AG08395 (cell line): ENCODE measurements around the gene KCTD13.
"Not testable (repeated sequence)": the region's sequence is repeated elsewhere in the genome, so short reads cannot be mapped to it uniquely, and the experiment has no call there.

Experiments used
- DNase-seq: peaks from one replicate; pipeline ENCODE4 v3.0.0; 2012; ENCODE audit warnings: mixed read lengths, low spot score

KCTD13 gene, protein sequence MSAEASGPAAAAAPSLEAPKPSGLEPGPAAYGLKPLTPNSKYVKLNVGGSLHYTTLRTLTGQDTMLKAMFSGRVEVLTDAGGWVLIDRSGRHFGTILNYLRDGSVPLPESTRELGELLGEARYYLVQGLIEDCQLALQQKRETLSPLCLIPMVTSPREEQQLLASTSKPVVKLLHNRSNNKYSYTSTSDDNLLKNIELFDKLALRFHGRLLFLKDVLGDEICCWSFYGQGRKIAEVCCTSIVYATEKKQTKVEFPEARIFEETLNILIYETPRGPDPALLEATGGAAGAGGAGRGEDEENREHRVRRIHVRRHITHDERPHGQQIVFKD

DNA sequence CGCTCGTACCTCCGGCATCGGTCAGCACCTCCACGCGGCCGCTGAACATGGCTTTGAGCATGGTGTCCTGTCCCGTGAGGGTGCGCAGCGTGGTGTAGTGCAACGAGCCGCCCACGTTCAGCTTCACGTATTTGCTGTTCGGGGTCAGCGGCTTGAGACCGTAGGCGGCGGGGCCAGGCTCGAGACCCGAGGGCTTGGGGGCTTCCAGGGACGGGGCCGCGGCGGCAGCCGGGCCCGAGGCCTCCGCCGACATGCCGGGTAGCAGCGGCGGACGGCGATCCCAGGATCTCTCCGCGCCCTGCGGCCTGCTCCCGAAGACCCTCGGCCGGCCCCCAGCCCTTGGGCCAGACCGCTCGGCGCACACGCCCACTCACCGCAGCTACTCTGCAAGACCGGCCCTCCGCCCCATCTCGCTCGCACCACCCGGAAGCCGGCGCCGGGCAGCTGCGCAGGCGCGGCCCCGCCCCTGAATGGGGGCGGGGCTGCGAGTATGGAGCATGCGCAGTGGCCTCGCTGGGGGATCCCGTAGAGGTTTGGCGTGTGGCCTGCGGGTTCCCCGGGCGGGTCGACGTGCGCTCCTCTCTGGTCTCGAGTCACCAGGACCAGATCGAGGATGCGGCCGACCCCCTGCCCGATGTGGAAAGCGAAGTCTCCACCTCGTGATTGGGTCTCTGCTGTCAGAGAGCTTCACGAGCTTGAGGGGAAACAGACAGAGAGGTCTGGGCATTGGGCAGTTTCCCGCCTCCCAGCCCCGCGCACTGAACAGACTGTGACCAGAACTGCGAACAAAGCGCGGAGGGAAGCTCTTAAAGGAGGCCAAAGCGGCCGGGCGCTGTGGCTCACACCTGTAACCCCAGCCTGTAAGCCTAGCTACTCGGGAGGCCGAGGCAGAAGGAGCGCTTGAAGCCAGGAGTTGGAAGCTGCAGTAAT lies at the start of gene KCTD13:
KCTD13 (minus strand) TSS at position 446 of the 930 bp plus-strand sequence; CDS start at position 253, 193 bp downstream.
- peak; percentile 99 for DNase-seq

DNA sequence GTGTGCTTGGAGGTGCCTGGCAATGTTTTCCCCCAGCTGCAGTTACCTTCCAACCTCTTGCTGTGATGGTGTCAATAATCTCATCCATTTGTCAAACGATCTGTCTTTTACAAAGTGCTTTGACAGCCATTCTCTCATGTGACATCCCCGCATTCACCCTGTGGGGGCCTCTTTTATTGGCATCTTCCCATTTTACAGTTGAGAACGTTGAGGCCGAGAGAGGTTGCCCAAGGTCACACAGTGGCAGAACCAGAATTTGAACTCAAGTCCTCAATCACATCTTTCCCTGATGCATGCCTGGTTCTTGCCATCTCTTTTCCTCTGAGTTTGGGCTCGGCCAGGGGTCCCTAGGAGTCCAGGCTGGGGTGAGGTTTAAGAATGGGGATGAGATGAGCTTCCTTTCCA lies 49.1 kb upstream of the KCTD13 start:
- no peak for DNase-seq

DNA sequence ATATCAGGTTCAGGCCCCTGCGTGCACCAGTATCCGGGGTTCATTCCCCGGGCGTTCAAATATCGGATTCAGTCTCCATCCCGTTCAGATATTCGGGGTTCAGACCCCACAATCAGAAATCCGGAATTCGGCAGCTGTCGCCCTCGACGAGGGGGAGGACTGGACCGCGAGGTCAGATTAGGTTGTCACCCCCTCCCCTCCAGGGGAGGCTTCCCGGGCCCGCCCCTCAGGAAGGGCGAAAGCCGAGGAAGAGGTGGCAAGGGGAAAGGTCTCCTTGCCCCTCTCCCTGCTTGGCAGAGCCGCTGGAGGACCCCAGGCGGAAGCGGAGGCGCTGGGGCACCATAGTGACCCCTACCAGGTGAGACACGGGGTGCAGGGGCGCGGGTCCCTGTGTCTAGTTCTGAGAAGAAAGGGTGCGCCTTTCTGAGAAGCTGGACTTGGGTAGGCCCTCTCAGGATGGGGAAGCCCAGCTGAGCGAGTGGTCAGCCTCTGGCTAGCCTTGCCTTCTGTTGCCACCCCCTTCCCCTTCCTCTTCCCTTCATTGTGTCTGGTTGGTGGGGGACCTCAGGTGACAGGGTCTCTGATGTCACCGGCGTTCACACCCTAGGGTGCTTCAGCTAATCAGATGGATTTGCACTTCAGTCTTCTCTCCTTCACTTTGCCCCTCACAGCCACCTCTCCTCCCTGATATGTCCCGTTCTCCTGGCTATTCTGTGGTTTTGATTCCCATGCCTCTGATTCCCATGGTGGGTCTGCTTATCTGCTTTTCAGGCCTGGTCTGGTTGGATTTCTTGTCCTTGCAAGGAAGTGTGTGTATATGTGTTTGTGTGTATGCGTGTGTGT lies 48.5 kb upstream of the KCTD13 start:
- peak; percentile 22 for DNase-seq

DNA sequence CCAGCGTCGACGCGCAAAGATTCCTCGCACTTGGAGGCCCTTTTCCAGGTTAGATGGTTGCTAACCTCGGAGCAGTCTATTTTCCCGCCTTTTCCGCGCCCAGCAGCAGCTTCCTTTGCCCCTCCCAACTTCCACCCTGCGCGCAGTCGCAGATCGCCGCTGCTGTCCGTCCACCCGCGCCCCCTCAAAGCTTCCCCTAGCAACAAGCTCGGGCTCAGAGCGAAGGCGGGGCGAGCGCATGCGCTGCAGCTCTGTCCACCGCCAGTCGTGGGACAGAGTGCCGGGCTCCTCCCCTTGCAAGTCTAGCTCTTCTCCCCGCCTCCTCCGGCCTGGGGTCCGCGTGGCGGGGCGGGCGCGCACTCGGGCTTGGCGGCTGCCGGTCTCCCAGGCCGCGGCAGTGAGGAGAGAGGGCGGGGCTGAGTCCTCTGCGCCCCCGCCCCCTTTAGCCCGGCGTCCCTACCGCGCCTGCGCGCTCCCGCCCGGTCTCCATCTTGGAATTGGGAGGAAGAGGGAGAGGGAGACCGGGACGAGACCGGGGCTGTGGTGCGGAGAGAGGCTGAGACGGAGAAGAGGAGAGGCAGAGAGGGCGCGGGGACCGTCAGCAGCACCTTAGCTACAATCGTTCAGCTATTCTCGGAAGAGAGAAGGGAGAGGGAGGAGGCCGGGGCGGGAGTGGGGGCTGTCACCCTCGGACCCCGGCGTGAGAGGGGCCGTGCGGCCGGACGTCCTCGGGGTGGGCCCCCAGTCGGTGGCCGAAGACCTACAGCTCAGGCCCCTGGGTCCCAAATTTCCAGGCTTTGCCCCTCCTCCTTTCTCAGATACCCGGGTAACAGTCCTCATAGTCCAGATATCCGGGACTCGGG lies 47.6 kb upstream of the KCTD13 start, which contains the start of gene TAOK2:
TAOK2 (plus strand) TSS at position 485 of the 863 bp plus-strand sequence. CDS start 3,905 bp downstream, outside the sequence.
- DNase-seq = peak; percentile 100

DNA sequence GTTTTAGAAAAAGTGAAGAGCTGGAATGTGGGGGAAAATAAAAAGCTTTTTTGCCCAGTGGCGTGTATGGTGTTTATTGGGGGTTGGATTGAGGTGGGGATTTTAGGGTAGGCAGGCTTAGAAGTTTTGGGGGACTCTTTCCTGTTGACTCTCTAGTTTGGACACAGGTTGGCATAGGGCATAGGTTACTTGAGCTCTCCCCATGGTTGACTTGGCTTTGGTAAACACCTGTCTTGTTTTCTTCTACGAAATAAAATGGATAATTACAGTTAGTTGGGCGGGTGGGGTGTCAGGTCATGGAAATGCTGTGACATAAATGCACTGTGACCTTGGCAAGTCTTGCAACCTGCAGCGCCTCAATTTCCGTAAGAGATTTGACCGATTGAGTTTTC lies 47.0 kb upstream of the KCTD13 start:
- DNase-seq = no peak

DNA sequence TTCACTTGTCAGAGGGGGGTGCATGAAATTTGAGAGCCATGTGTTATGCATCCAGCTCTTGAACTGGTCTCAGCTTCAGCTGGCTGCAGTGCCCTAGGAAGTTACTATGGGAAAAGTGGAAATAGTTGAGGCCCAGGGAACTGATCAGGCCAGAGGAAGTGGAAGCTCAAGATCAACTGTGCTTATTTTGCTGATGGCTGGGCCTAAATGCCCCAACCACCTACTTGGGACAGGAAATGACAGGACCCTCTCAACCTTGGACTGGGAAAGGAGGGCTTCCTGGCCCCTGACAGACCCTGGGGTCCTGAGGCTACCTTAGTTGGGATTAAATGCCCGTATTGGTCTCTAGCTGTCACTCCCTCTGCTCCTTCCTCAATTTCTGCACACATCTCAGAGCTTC lies 46.5 kb upstream of the KCTD13 start:
- DNase-seq = no peak

DNA sequence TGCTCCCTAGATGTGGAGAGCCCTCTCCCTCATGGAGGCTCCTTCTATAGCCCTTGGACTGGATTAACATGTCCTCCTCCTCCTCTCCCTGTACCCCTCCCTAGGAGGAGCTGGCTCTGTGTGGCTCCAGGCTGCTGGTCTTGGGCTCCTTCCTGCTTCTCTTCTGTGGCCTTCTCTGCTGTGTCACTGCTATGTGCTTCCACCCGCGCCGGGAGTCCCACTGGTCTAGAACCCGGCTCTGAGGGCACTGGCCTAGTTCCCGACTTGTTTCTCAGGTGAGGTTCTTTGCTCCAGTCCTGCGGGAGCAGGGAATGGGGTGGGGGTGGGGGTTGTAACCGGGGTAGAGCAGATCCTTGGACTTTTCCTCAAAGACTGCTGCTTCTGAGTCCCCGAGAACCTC lies 45.3 kb upstream of the KCTD13 start:
- no peak for DNase-seq

DNA sequence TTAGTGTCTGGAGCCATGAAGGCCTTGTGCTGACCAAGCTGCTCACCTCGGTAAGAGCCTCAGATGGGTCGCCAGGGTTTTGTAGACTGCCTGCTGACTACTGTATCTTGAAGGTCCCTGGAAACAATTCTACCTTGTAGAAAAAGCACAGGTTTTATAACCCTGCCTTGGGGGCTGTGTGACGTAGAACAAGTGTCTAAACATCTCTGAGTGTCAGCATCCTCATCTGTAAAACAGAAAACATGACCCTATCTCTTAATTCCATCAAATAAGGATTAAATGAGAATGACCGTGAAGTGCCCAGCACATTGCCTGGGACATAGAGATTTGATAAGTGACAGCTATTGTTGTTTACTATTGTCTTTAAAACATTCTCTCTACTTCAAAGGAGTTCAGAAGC lies 42.2 kb upstream of the KCTD13 start:
- DNase-seq = no peak

DNA sequence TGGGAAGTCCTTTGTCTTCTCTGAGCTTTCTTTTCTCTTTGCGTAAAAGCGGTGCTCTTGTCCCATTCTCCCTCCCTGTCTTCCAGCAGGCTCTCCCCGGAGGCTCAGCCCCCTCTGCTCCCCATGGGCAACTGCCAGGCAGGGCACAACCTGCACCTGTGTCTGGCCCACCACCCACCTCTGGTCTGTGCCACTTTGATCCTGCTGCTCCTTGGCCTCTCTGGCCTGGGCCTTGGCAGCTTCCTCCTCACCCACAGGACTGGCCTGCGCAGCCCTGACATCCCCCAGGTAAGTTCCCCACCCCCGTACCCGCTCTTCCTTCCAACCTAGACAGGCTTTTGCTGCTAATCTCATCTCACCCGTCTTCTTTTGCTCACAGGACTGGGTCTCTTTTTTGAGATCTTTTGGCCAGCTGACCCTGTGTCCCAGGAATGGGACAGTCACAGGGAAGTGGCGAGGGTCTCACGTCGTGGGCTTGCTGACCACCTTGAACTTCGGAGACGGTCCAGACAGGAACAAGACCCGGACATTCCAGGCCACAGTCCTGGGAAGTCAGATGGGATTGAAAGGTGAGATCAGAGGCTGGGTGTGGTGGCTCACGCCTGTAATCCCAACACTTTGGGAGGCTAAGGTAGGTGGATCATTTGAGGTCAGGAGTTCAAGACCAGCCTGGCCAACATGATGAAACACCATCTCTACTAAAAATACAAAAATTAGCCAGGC lies 37.2 kb upstream of the KCTD13 start:
- no peak for DNase-seq

DNA sequence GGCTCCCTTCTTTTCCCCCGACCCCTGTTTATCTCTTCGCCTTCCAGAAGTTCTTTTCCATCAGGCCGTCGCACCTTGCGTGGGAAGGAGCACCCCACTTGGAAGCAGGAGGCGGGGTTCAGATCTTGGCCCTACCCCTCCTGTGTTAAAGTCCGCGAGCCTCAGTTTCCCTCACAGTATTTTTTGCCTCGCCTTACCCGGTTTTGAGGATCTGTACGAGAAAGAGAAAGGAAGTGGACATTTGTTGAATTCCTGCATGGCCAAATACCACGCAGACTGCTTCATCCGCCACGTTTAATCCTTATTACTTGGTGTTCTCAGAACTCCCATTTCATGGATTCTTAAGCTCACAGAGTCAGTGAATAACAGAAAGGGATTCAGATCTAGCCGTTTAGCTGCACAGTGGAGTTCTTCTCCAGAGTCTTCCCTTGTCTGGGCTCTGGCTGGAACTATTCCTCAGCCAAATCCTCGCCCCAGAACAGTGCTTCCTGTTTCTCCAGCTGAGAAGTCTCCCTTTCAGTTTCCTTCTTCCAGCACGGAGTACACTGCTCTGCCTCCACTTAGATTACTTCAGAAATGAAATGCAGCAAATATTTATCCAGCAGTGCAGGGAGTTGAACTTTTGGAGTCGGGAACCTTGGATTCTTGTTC lies 36.4 kb upstream of the KCTD13 start:
- DNase-seq = peak; percentile 58

DNA sequence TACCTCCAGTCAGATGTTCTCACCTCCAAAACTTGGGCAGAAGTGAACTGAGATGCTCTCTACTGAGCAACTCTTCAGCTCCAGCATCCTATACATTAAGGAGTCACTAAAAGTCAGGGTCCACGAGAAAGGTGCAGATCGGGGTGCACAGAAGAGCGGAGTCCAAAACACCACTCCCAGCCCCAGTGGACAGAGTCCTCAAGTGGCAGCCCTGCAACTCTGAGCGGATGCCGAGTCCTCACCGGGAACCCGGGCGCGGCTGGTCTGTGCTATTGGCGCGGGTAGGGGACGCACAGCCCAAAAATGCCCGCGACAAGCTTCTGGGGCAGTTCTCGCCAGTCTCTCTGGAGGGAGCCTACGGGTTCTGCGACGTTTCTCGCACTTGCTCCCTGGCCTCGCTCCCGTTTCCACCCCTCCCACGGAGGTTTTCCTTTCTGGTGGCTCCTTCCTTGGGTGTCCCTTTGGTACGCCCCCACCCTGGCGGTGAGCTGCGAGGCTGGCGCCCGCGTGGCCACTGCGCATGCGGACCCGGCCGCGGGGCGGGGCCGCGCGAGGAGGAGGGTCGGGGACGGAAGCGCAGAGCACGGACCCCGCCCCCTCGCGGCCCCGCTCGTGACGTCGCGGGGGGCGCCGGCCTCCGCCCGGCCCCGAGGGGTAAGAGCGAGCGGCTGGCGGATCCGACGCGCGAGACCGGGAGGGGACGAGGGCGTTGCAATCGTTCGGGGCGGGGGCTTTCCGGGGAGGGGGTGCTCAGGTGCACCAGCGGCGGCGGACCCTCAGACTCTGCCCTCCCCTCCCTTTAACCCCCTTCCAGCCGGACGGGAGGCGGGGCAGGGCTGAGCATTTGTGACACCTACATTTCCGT lies 35.7 kb upstream of the KCTD13 start, which contains the start of gene TMEM219:
TMEM219 (plus strand) TSS at position 601 of the 865 bp plus-strand sequence. CDS start 1,065 bp downstream, outside the sequence.
- DNase-seq = peak; percentile 99

DNA sequence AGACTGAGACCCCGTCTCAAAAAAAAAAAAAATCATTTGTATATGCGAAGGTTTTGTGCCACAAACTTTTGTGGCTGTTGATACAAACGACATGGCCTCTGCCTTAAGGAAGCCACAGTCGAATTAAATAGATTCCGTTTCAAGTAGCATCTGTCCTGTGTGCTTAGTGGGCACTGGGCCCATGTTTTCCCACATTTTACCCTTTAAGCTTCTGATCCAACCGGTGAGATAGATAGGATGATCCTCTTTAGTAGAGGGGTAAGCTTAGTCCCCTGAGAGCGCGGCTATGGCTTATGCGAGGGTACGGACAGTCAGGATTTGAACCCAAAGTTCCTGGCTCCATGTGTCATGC lies 35.1 kb upstream of the KCTD13 start:
- no peak for DNase-seq

DNA sequence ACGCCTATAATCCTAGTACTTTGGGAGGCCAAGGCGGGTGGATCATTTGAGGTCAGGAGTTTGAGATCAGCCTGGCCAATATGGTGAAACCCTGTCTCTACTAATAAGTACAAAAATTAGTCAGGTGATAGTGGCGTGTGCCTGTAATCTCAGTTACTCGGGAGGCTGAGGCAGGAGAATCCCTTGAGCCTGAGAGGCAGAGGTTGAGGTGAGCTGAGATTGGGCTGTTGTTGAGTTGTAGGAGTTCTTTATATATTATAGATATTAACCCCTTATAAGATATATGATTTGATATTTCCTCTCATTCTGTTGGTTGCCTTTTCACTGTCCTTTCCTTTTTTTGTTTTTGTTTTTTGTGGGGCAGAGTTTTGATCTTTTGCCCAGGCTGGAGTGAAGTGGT lies 33.8 kb upstream of the KCTD13 start:
- DNase-seq = not testable (repeated sequence)

DNA sequence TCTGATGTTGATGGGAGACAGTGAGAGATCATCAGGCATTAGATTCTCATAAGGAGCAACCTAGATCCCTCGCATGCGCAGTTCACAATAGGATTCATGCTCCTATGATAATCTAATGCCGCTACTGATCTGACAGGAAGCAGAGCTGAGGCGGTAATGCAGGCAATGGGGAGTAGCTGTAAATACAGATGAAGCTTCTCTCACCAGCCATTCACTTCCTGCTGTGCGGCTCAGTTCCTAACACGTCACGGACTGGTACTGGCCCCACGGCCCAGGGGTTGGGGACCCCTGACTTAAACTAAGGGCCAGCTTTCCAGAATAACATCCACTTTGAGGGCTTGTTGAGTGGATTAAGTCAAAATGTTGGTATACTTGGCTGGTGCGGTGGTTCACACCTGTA lies 33.3 kb upstream of the KCTD13 start:
- DNase-seq = no peak

DNA sequence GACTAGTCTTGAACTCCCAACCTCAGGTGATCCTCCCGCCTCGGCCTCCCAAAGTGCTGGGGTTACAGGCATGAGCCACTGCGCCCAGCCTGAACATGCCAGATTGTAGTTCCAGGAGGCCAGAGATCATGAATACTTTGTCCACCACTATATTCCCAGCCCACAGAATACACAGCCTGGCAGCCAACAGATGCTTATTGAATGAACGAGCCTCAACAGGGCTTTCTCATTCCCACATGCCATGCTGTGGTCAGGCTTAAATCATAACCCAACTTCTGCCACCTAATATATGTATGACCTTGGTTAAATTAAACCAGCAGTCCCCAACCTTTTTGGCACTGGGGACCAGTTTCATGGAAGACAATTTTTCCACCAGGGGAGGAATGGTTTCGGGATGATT lies 32.7 kb upstream of the KCTD13 start:
- no peak for DNase-seq

DNA sequence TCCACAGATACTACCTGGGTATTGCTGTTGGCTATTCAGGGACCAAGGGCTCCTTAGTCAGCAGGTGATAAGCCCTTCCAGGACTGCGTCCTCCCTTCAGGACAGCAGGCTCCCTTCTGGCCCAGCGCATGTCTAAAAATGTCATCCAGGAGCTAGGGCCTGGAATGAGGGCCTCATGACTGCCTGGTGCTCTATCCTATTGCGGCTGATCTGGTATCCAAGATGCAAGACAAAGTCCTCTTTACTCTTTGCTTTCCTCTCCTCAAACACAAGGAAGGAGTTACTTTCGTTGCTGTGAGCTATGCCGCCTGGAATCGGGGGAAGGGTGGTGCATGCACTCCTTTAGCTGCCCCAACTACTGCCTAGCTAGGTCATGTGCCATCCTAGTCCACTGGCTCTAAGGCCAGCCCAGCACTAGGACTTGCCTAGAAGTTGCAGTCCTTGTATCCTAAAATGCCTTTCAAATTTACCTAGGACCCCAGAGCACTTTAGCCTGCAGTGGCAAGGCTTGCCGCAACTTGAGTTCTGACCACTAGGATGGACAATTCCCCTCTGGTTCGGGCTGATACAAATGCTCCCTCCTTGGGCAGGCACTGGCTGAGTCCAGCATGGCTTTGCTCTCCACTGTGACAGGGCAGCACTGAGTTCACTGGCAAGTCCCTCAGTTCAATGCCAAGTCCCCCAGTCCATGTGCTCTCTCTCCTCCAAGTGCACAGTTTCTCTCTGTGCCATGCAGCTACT lies 25.8 kb upstream of the KCTD13 start:
- DNase-seq = no peak

DNA sequence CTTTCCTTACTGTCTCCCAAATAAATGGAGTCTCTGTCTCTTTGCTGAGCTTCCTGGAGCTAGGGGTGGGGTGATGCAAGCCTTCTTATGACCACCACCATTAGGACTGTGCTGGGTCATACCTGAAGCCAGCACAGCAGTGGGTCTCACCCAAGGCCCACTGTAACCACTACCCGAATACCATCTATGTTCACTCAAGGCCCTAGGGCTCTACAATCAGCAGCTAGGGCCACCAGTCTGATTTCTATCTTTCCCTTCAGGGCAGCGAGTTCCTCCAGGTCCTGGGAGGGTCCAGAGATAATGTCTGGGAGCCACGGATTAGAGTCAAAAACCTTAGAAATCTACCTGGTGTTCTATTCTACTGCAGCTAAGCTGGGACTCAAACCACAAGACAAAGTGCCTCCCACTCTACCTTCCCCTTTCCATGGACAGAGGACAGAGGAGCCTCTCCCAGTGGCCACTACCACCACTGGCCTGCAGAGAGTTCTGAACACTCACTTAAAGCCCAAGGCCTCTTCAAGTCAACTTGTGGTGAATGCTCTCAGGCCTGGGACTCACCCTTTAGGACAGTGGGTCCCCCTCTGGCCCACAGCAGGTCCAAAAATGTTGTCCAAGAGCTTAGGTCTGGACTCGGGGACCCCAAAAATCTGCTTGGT lies 24.9 kb upstream of the KCTD13 start:
- DNase-seq = no peak

DNA sequence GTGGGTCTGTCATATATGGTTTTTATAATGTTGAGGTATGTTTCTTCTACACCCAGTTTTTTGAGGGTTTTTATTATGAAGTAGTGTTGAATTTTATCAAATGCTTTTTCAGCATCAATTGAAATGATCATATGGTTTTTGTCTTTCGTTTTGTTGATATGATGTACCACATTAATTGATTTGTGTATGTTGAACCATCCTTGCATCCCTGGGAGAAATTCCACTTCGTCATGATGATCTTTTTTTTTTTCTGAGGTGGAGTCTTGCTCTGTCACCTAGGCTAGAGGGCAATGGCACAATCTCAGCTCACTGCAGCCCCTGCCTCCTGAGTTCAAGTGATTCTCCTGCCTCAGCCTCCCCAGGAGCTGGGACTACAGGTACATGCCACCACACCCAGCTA lies 21.9 kb upstream of the KCTD13 start:
- no peak for DNase-seq
